PC-9 (cell line): ENCODE measurements around the gene AGMO. TPM values are rescaled to one million over a fixed set of nuclear protein-coding genes. Genes with fewer than 3 reads are reported as not detected.

Source experiments
- BruUV-seq: library from RNA; stranded (reverse); fragments of 400-500 nt; replicated peaks from 2 replicates; lab custom pipeline; 2021; lab: Mats Ljungman, UMichigan
- CTCF ChIA-PET: fragments of 300-600 bp; sonication (Branson Sonifier 250); formaldehyde crosslinking; loops from one replicate; lab custom pipeline; 2022; ENCODE audit warnings: antibody characterized with exemption; lab: Charles Lee
- POLR2A ChIA-PET: fragments of 300-600 bp; sonication (Branson Sonifier 250); formaldehyde crosslinking; loops from one replicate; lab custom pipeline; 2022; ENCODE audit warnings: antibody characterized with exemption; ENCODE audit not compliant: unreplicated experiment; lab: Charles Lee
- DNase-seq, 2 experiments: peaks; one replicate each; pipeline versions ENCODE4 v3.0.0 to v3.0.0-alpha.2; 2015 to 2022; ENCODE audit warnings: mixed read lengths in 1 of 2
- H2AFZ ChIP-seq: fragments of 200-600 bp; sonication (generic); 2 replicates; pipeline ENCODE4 v1.8.1; 2017; ENCODE audit warnings: antibody characterized with exemption
- H3F3A ChIP-seq: fragments of 200-600 bp; sonication (generic); 2 replicates; pipeline ENCODE4 v1.8.1; 2017; ENCODE audit warnings: antibody characterized with exemption, mild to moderate bottlenecking, low read depth; ENCODE audit not compliant: insufficient read depth
- H3K27ac ChIP-seq: fragments of 200-600 bp; sonication (generic); 2 replicates; pipeline ENCODE4 v1.6.1; 2016; ENCODE audit warnings: mixed run types
- H3K27me3 ChIP-seq: fragments of 200-600 bp; sonication (generic); 2 replicates; pipeline ENCODE4 v1.6.1; 2016; ENCODE audit warnings: low read depth, mixed run types; ENCODE audit not compliant: insufficient read depth
- H3K36me3 ChIP-seq: fragments of 200-600 bp; sonication (generic); 2 replicates; pipeline ENCODE4 v1.6.1; 2016; ENCODE audit warnings: low read depth, mixed run types
- H3K4me1 ChIP-seq: fragments of 200-600 bp; sonication (generic); replicated peaks from 2 replicates; pipeline ENCODE4 v1.6.1; 2016; ENCODE audit warnings: mixed run types; ENCODE audit not compliant: insufficient read depth
- H3K4me2 ChIP-seq: fragments of 200-600 bp; sonication (generic); 2 replicates; pipeline ENCODE4 v1.6.1; 2017; ENCODE audit warnings: mixed run types
- H3K4me3 ChIP-seq: fragments of 200-600 bp; sonication (generic); 2 replicates; pipeline ENCODE4 v1.6.1; 2016; ENCODE audit warnings: mixed run types
- H3K79me2 ChIP-seq: fragments of 200-600 bp; sonication (generic); 2 replicates; pipeline ENCODE4 v1.6.1; 2017; ENCODE audit warnings: low read depth, mixed run types
- H3K9me2 ChIP-seq: fragments of 200-600 bp; sonication (generic); 2 replicates; pipeline ENCODE4 v1.8.1; 2017; ENCODE audit warnings: mild to moderate bottlenecking; ENCODE audit not compliant: insufficient read depth
- H3K9me3 ChIP-seq: fragments of 200-600 bp; sonication (generic); 2 replicates; pipeline ENCODE4 v1.8.1; 2016; ENCODE audit warnings: low read depth; ENCODE audit not compliant: insufficient read depth
- H4K20me1 ChIP-seq: fragments of 200-600 bp; sonication (generic); 2 replicates; pipeline ENCODE4 v1.8.1; 2017; ENCODE audit not compliant: insufficient read depth
- CTCF ChIP-seq: fragments of 200-600 bp; sonication (generic); conservative IDR thresholded peaks from 2 replicates; pipeline ENCODE4 v1.6.1; 2017; ENCODE audit warnings: mixed run types, antibody characterized with exemption, mild to moderate bottlenecking, moderate library complexity
- EZH2 ChIP-seq: fragments of 200-600 bp; sonication (generic); IDR thresholded peaks from 2 replicates; pipeline ENCODE4 v1.8.0; 2017; ENCODE audit warnings: antibody characterized with exemption, low read depth
- intact Hi-C: fragments of 100-400 bp; cut with micrococcal nuclease; formaldehyde crosslinking; loops from one replicate; pipeline ENCODE4 v1.10.0; 2022; ENCODE audit not compliant: unreplicated experiment
- total RNA-seq: library from RNA; stranded (reverse); gene quantifications from 2 replicates; pipeline ENCODE4 v1.2.3, GENCODE V29; 2021

The AGMO gene
- total RNA-seq, 1 experiment from 2014 or later = not detected

DNA sequence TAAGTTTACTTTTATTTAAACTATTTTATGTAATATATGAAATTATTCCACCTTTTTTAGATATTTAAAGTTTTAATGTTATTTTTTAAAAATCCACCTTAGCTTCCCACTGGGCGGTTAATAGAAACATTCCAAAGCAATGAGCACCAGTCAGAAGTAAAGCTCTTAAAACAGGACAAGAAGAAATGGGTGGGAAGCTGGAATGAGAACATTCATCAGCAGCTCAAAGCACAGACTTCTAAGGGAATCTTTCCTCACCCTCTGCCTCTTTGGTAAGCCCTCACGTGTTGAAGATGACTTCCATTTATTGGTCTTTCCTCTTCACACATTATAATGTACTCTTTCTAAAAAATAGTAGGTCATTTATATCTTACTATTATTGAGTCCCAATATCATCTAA lies 3.1 kb downstream of the AGMO start:
- H3K9me2 ChIP-seq = 0 out of 2 replicates have a peak, but pooled peaks cover 5% of the 10 kb centered on the region
- H3K27me3 ChIP-seq = no peaks in the 10 kb centered on the region
- H2AFZ ChIP-seq = no peak overlapping the region
- H4K20me1 ChIP-seq = no peaks in the 10 kb centered on the region
- ChIA-PET POLR2A (no interaction called here), CTCF (no interaction called here)
- TF ChIP-seq EZH2 (no peak), CTCF (no peak)
- H3K4me2 ChIP-seq = no peak overlapping the region
- intact Hi-C loops = no loop called here
- no peaks in the 10 kb centered on the region for H3K79me2 ChIP-seq
- no peaks in the 10 kb centered on the region for H3K36me3 ChIP-seq
- H3K4me1 ChIP-seq = no peaks in the 10 kb centered on the region
- no peak overlapping the region for H3K27ac ChIP-seq
- BruUV-seq = no TSS peak
- H3K4me3 ChIP-seq = no peak overlapping the region
- H3F3A ChIP-seq = no peaks in the 10 kb centered on the region
- no peaks in the 10 kb centered on the region for H3K9me3 ChIP-seq
- no peak for DNase-seq

DNA sequence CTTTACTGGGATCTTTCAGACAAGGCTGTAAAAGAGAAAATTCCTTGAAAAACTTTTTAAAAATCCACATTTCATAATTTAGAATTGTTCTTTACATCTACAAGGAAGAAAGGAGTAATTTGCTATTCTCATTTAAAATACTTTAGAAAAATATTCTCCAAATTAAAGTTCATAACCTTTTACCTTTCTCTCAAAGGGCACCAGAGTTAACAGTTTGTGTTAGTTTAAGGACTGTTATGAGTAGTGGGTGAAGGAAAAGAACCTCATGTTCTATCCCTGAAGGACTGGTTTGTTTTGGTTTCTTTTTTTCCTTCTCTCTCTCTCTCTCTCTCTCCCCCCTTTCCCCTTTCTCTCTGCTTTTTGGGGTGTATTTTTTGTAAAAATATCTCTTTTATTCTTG lies 4.1 kb downstream of the AGMO start:
- POLR2A ChIA-PET = no interaction called here
- H3K27ac ChIP-seq = no peak overlapping the region
- H3F3A ChIP-seq = no peaks in the 10 kb centered on the region
- intact Hi-C loops = no loop called here
- H3K4me1 ChIP-seq = no peaks in the 10 kb centered on the region
- no peak overlapping the region for H3K4me3 ChIP-seq
- H3K27me3 ChIP-seq = no peaks in the 10 kb centered on the region
- H3K9me3 ChIP-seq = no peaks in the 10 kb centered on the region
- no peaks in the 10 kb centered on the region for H3K79me2 ChIP-seq
- no TSS peak for BruUV-seq
- no peak for DNase-seq
- no peak overlapping the region for H3K4me2 ChIP-seq
- no peaks in the 10 kb centered on the region for H4K20me1 ChIP-seq
- no peak overlapping the region for H2AFZ ChIP-seq
- H3K36me3 ChIP-seq = no peaks in the 10 kb centered on the region
- CTCF ChIA-PET = no interaction called here
- 0 out of 2 replicates have a peak, but pooled peaks cover 5% of the 10 kb centered on the region for H3K9me2 ChIP-seq
- TF ChIP-seq CTCF (no peak), EZH2 (no peak)

- Histone ChIP-seq H3K27ac (no peak overlapping the region), H3K9me3 (no peaks in the 10 kb centered on the region), H3K4me1 (no peaks in the 10 kb centered on the region), H4K20me1 (no peaks in the 10 kb centered on the region), H3K4me3 (no peak overlapping the region), H3F3A (no peaks in the 10 kb centered on the region), H3K36me3 (no peaks in the 10 kb centered on the region), H3K9me2 (0 out of 2 replicates have a peak, but pooled peaks cover 5% of the 10 kb centered on the region), H2AFZ (no peak overlapping the region), H3K4me2 (no peak overlapping the region), H3K27me3 (no peaks in the 10 kb centered on the region), H3K79me2 (no peaks in the 10 kb centered on the region)
- TF ChIP-seq CTCF (no peak), EZH2 (no peak)
- DNase-seq = no peak
- CTCF ChIA-PET = no interaction called here
- BruUV-seq = no TSS peak
- POLR2A ChIA-PET = no interaction called here
- intact Hi-C loops = no loop called here
Observed at GRCh38 chr7:15557186-15557585, 4.6 kb downstream of the AGMO start.
